GM21528 (cell line): ENCODE data around the gene PIM2.
A peak's percentile ranks its signal among the peaks of the same experiment; 100 is the strongest.

Source experiments
- ATAC-seq: cut with Tn5 transposase; IDR thresholded peaks from one replicate; pipeline ENCODE4 v1.9.1; 2021; ENCODE audit warnings: mild to moderate bottlenecking, moderate library complexity; ENCODE audit not compliant: unreplicated experiment, low FRiP score

Gene PIM2

DNA sequence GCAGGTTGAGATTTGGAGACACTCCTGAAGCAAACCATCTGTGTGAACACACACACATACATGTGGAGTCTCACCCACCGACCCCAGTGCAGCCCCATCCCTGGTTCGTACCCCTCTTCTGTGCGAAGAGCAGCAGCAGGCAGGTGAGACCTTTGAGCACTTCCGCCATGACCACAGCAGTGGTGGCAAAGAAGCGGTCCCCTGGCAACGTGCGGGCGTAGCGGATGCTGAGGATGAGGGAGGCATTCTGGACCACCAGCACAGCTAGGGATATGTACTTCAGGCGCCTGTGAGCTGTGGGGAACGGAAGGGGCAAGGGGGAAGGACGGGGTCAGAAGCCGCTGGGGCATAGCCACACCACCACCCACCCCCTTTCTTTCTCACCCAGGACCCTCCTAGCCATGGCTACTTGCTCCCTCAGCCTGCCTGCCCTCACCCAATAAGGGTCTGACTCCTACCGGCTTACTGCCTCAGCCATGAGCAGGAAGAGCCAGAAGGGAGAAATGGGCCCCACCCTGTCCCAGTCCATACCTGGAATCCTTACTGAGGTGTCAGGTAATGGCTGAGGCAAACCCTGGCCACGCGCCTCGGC lies 9.0 kb downstream of the PIM2 start:
- no peak for ATAC-seq

DNA sequence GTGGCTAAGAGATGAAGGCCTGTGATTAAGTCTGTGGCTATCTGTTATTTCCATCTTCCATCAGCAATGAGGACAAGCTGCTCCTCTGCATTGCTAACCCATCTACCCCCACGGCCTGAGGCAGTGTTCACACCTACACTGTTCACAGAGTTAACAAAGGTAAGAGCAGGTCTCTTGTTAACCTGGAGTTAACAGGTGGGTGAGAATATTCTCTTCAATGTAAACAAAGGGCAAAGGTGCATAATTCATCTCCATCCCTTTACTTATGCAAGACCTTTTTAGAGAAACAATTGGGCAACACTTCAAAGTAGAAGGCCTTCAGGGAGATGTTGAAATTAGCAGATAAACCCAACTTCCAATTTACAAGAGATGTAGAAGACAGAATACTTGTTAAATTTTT lies 10.2 kb downstream of the PIM2 start:
- no peak for ATAC-seq

GRCh38 chrX:48905090-48905790 lies 13.6 kb downstream of the PIM2 start:
- no peak for ATAC-seq

- no peak for ATAC-seq
Measured at GRCh38 chrX:48904626-48905025, 14.2 kb downstream of the PIM2 start.

DNA sequence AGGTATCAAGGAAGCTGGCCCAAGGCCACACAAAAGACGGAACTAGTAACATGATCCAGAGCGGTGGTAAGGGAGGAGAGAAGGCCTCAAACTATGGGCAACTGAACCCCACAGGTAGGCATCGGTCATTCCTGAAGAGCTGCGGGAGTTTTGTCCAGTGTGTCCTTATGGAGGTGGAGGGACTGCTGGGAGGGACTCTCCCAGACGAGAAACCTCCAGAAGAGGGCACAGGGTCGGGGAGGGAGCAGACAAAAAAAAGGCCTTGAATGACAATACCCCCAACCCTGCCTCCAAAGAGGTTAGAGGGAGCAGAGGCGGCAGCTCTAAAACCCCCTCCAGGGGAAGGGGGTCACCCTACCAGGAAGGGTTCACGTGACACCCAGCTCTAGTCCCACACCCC lies 14.6 kb downstream of the PIM2 start:
- ATAC-seq, result no peak

DNA sequence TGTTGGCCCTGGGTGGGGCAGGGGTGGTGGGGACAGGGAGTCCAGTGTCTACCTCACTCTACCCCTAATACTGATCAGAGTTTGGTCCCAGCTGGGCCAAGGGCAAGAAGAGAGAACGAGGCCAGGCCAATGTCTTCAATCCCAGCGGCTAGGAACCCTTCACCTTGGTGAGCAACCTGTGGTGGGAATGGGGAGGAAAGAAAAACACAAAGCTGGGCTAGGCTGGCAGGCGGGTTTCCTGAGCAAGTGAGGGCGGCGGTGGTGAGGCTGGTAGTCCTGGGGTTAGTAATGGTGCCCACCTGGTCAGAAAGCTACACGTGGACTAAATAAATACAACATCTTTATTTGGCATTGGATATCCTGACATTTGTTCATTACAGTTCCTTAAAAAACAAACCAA lies 15.5 kb downstream of the PIM2 start:
- ATAC-seq, result no peak

- no peak for ATAC-seq
Measured at GRCh38 chrX:48902776-48903175, 16.0 kb downstream of the PIM2 start.

DNA sequence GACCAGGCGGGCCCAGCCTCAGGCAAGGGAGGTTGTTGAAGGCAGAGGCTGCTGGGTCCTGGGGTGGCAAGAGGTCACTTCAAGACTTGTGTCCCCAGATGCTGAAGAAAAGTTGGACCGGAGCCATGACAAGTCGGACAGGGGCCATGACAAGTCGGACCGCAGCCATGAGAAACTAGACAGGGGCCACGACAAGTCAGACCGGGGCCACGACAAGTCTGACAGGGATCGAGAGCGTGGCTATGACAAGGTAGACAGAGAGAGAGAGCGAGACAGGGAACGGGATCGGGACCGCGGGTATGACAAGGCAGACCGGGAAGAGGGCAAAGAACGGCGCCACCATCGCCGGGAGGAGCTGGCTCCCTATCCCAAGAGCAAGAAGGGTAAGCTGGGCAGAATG lies 16.7 kb downstream of the PIM2 start:
- no peak for ATAC-seq

GRCh38 chrX:48901069-48901468 lies 17.8 kb downstream of the PIM2 start:
- ATAC-seq, result no peak

DNA sequence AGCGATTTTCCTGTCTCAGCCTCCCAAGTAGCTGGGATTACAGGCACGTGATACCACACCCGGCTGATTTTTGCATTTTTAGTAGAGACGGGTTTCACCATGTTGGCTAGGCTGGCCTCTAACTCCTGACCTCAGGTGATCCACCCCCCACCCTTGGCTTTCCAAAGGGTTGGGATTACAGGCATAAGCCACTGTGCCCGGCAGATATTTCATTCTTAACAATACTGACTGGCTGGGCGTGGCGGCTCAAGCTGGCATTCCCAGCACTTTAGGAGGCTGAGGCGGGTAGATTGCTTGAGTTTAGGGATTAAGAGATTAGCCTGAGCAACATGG lies 19.8 kb downstream of the PIM2 start:
- no peak for ATAC-seq

DNA sequence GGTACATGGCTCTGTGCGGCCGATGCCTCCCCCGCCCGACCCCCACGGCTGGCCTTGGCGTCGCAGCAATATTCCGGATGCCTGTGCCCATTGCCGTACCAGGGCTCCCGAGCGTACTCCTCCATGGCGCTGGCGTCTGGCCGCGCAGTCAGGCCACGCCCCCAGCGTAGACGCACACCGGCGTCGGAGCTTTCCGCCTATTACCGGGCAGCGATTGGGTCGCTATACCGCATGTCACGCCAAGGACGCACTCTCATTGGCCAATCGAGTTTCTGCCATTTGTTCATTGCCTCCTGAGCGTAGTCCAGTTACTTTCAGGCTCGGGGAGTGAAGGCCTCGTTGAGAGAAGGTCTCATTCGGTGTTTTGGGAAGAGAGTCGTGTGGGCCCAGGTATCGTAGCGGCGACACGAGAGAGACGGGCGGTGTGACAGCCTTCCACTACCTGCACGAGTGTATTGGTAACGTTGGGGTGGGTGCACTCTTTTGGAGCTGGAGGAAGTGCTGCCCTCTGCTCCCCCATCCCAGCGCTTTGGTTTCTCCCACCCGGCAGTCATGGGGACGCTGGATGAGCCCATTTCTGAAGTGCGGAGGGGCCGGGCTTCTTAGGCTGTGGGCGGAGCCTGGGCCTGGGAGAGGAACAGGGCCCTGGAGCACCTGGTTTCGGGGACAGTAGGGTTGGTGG lies 21.1 kb downstream of the PIM2 start, which contains the start of the genes PQBP1 and TIMM17B:
PQBP1 (plus strand) TSS at position 306 of the 682 bp plus-strand sequence. CDS start 580 bp downstream, outside the sequence.
TIMM17B (minus strand) TSS at position 144 of the 682 bp plus-strand sequence; CDS start at position 125, 19 bp downstream.
- ATAC-seq, result peak; percentile 91

- ATAC-seq, result peak; percentile 11
Measured at GRCh38 chrX:48897157-48897624, 21.6 kb downstream of the PIM2 start.

DNA sequence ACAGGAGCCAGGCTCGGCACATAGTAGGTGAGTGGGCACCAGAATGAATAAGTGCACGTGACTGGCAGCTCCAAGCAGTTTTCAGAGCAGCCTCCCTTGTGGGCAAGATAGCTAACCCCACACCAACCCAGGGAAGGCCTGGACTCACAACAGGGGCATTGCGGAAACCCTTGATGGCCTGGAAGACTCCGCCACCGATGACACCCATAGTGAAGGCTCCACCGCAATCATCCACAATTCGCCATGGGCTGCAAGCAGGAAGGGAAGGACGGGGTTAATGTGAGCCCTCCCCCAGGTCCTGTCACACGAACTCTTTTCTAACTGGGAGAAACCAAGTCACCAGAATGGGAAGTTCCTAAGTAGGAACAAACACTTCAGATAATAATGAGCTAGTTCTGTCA lies 22.2 kb downstream of the PIM2 start:
- ATAC-seq, result no peak

DNA sequence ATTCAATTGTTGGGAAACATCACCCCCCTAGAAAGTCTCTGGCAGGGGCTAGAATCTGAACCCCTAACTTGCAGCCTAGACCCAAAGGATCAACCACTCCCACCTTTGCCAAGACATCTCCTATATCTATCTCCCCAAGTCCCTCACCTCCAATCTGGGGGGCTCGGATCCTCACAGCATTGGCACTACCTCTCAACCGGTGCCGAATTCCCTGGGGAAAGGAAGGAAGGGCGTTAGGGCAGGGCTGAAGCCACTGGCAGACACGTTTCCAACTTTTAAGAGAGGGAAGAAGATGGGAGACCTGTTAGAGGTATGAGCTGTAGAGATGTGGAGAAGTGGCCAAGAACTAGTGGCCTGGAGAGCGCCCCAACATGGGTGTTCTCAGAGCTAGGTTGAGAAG lies 23.9 kb downstream of the PIM2 start:
- no peak for ATAC-seq

DNA sequence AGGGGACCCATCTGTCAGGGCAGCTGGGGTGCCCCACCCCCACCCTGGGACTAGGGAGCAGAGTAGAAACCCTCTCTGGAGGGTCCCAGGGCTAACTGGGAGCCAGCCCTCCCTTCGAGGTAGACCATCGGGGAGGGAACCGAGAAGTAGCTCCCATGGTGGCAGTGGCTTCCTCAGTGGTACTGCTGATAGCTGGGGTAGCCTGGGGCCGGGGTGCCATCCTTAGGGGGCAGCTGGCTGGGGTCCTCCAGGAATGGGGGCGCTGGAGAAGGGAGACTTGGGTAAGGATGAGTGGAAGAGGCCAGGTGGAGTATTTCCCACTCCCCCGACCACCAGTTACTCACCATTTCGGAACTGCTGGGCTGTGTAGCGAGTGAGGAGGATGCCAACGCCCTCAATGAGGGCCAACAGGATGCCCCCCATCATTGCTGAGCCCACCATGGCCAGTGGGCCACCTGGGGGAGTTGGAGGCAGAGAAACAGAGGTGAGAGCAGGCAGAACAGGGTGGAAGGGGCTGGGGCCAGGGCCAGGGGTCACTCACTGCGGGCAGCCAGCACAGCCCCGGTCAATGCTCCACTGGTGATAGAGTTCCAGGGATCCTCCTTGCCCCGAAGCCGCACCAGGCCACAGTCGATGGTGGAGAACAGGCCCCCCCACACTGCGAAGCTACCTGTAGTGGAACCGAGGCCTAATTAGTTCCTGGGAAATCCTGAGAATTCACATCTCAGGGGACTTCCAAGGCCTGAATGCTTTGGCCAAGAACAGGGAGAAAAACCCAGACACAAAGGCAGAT lies 25.1 kb downstream of the PIM2 start:
- ATAC-seq, result no peak

DNA sequence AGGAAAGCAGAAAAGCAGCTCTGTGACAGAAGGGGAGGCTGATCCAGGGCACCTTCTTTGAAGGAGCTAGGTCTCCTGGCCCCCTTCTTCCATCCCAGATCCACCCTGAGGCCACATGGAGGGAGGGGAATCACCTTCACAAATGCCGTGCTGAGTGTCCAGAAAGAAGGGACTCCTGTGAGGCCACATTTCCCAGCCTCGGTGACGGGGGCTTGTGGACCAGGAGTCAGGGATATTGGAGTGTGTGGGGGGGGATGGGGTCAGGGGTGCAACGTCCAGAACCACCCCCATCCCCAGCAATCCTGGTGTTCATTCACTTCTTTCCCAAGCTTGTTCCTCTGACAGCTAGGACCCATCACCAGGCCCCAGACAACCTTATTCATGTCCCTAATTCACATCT lies 25.9 kb downstream of the PIM2 start:
- no peak for ATAC-seq

DNA sequence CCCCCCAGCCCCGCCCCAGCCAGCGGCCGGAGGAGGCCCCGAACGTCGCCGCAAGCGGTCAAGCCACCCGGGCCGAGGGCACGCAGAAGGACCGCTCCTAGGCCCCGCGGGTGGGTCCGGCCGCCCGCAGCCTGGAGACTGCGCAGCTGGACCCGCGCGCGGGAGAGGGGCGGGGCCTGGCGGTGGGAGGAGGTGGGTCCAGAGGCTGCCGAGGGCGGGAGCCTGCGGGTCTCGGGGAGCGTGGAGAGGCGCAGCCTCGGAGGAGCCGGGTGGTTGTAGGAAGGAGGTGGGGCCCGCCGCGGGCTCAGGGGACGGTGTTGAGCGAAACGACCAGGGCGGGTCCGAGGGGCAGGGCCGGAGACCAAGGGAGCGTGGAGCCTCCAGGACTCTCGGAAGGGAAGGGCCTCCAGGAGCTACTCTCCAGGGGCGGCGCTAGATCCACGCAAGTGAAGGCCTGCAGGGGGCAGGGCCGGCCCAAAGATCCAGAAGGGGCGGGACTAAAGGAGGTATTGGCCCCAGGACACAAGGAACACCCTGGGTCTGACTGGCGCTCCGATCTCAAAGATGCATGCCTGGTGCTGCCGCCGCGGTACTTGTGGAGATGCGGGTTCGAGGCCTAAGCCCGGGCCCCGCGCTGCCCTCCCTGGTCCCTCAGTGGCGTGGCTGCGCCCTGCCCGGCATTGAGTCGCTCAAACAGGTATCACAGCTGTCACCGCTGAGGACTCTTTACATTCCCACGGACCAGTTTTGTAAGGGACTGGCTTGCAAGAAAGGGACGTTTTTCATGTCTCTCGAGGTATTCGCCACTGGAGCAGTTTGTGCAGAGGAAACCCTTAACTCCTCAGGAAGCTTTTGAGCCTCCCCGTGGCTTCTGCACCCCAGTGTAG lies 27.2 kb downstream of the PIM2 start:
- peak; percentile 83 for ATAC-seq

- peak; percentile 53 for ATAC-seq
Measured at GRCh38 chrX:48890934-48891401, 27.9 kb downstream of the PIM2 start.

DNA sequence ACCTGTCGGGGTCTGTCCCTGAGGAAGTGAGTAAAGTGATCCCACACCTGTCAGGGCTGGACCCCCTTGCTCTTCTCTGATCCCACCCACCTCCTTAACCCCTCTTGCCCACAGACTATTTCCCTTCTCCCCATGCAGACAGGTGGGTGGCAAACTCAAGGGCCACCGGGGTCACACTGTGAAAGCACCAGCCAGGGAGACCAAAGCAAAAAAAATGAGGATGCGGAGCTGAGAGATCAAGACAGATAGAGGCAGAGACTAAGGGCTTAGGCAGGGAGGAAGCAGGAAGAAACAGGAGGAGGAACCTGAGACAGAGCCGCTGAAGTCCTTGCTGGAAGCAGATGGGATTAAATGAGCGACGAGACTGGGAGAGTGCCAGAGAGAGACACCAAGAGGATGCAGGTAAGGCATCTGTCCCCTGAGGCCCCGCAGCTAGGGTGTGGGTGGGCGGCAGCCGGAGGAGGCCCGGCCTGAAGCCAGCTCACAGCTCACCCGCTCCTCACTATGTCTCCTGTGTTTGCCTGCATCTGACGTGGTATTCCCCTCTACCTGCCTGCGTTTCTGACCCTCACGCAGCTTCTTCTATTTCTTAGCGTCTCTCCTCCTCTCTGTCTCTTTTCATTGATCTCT lies 28.4 kb downstream of the PIM2 start:
- ATAC-seq, result no peak
